GM12878 (cell line): ENCODE data around the gene FRMD5. TPM values are rescaled to one million over a fixed set of nuclear protein-coding genes. Genes with fewer than 3 reads are reported as not detected.

Source experiments
- BRCA1 ChIP-seq: IDR thresholded peaks from 2 replicates; pipeline ENCODE4 v1.6.1; 2011; ENCODE audit warnings: low read depth, low read length, improper control_type of control experiment
- MTA2 ChIP-seq: fragments of 450-650 bp; IDR thresholded peaks from 2 replicates; pipeline ENCODE4 v1.6.1; 2016; ENCODE audit warnings: low read depth, mild to moderate bottlenecking, moderate library complexity
- NBN ChIP-seq: fragments of 450-650 bp; IDR thresholded peaks from 2 replicates; pipeline ENCODE4 v1.6.1; 2016
- NFIC ChIP-seq: IDR thresholded peaks from 2 replicates; pipeline ENCODE4 v1.6.1; 2012; ENCODE audit warnings: low read depth, mild to moderate bottlenecking, inconsistent platforms, low read length, moderate library complexity
- NFYA ChIP-seq: IDR thresholded peaks from 2 replicates; pipeline ENCODE4 v1.6.1; 2011; ENCODE audit warnings: low read depth, mild to moderate bottlenecking, low read length, improper control_type of control experiment, borderline replicate concordance
- NRF1 ChIP-seq: conservative IDR thresholded peaks from 2 replicates; pipeline ENCODE4 v1.6.1; 2011; ENCODE audit warnings: mild to moderate bottlenecking, low read depth, low read length, improper control_type of control experiment
- RAD21 ChIP-seq: IDR thresholded peaks from 2 replicates; pipeline ENCODE4 v1.6.1; 2011; ENCODE audit warnings: mild to moderate bottlenecking, low read depth, low read length, moderate library complexity; ENCODE audit not compliant: insufficient read depth
- SPI1 ChIP-seq: IDR thresholded peaks from 2 replicates; pipeline ENCODE4 v1.6.1; 2011; ENCODE audit warnings: low read depth, mild to moderate bottlenecking, low read length, moderate library complexity, borderline replicate concordance; ENCODE audit not compliant: insufficient read depth
- SUZ12 ChIP-seq: fragments of 200-600 bp; sonication (generic); IDR thresholded peaks from one replicate; pipeline ENCODE4 v1.6.1; 2018; ENCODE audit warnings: antibody characterized with exemption, mild to moderate bottlenecking; ENCODE audit not compliant: unreplicated experiment
- TCF3 ChIP-seq: IDR thresholded peaks from 2 replicates; pipeline ENCODE4 v1.6.1; 2012; ENCODE audit warnings: low read depth, mild to moderate bottlenecking, low read length, borderline replicate concordance; ENCODE audit not compliant: insufficient read depth
- polyA plus RNA-seq, 11 experiments: library from polyadenylated mRNA; depleted of rRNA in 4 of 11; unstranded in 6 of 11; stranded (reverse) in 5 of 11; fragments of >200 nt; fragmentation: Nextera tagmentation in 4 of 11; fragmentation: Illumina TruSeq in 1 of 11; extraction: Ambion mirVana in 4 of 11; extraction: Trizol in 1 of 11; gene quantifications; 1 replicate in 1 of 11; 2 replicates in 10 of 11; pipeline versions ENCODE4 v1.2.1 to v1.2.3, GENCODE V29; 2011 to 2016; ENCODE audit warnings: inconsistent platforms in 2 of 11, missing spikeins in 2 of 11, low read depth in 1 of 11
- total RNA-seq, 4 experiments: library from RNA; depleted of rRNA in 3 of 4; stranded (reverse); fragments of >200 nt in 3 of 4; fragmentation: Illumina TruSeq in 1 of 4; extraction: Trizol in 1 of 4; gene quantifications; 2 replicates each; pipeline versions ENCODE4 v1.2.1 to v1.2.3, GENCODE V29; 2013 to 2021
- TF ChIP-seq, protein P1 (sequence below): fragments of 450-650 bp; IDR thresholded peaks from 2 replicates; pipeline ENCODE4 v1.6.1; 2017; ENCODE audit warnings: mild to moderate bottlenecking, moderate library complexity
- TF ChIP-seq, protein P2 (sequence below): fragments of 450-650 bp; IDR thresholded peaks from 2 replicates; pipeline ENCODE4 v1.6.1; 2016; ENCODE audit warnings: mild to moderate bottlenecking, moderate library complexity, borderline replicate concordance
- TF ChIP-seq, protein P3 (sequence below): fragments of 450-650 bp; IDR thresholded peaks from 2 replicates; pipeline ENCODE4 v1.6.1; 2017; ENCODE audit warnings: mild to moderate bottlenecking
- TF ChIP-seq, protein P4 (sequence below): fragments of 450-650 bp; IDR thresholded peaks from 2 replicates; pipeline ENCODE4 v1.6.1; 2018; ENCODE audit warnings: borderline replicate concordance, mild to moderate bottlenecking; ENCODE audit not compliant: partially characterized antibody
- TF ChIP-seq, protein P5 (sequence below): IDR thresholded peaks from 2 replicates; pipeline ENCODE4 v1.6.1; 2012; ENCODE audit warnings: low read depth, low read length, improper control_type of control experiment

FRMD5 gene
- total and polyA plus RNA-seq, 10 of the 15 experiments (the other 5 are each of a cell fraction or from before 2014, with no cell fraction given): 0.26 to 6.4 (median 0.68) TPM; not detected in 1

DNA sequence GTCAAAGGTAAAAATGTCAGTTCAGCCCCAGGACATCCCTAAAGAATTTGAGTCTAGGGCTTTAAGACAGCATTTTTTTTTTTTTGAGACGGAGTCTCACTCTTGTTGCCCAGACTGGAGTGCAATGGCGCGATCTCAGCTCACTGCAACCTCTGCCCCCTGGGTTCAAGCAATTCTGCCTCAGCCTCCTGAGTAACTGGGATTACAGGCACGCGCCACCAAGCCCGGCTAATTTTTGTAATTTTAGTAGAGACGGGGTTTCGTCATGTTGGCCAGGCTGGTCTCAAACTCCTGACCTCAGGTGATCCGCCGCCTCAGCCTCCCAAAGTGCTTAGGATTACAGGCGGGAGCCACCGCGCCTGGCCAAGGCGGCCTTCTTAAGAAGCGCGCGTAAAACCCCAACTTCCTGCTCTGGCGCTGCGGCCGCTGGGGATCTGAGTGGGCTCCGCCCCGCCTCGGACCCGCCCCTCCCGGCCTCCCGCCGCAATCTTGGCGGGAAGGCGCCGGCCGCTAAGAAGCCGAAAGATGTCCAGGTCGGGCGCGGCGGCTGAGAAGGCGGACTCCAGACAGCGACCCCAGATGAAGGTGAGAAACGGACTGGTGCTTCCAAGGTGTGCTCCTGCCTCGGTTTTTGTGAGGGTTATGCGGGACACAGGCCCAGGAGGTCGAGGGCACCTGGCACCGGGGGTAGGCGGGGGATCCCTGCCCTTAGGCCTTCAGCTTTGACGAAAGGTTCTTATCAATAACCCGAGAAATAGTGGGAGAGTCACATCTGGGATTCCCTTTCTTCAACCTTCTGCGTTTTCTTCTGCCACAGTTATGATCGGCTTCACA lies 368.3 kb downstream of the FRMD5 start, which contains the start of gene WDR76 (continued):
- TF ChIP-seq TCF3 (no peak), MTA2 (peak; percentile 19; the same call in 1 of the 2 replicates), SPI1 (no peak), NFIC (no peak; the same call in 1 of the 2 replicates), RAD21 (no peak), BRCA1 (no peak), NFYA (no peak), SUZ12 (no peak), NRF1 (no peak), NBN (peak; percentile 74)
- TF ChIP-seq, protein P1, sequence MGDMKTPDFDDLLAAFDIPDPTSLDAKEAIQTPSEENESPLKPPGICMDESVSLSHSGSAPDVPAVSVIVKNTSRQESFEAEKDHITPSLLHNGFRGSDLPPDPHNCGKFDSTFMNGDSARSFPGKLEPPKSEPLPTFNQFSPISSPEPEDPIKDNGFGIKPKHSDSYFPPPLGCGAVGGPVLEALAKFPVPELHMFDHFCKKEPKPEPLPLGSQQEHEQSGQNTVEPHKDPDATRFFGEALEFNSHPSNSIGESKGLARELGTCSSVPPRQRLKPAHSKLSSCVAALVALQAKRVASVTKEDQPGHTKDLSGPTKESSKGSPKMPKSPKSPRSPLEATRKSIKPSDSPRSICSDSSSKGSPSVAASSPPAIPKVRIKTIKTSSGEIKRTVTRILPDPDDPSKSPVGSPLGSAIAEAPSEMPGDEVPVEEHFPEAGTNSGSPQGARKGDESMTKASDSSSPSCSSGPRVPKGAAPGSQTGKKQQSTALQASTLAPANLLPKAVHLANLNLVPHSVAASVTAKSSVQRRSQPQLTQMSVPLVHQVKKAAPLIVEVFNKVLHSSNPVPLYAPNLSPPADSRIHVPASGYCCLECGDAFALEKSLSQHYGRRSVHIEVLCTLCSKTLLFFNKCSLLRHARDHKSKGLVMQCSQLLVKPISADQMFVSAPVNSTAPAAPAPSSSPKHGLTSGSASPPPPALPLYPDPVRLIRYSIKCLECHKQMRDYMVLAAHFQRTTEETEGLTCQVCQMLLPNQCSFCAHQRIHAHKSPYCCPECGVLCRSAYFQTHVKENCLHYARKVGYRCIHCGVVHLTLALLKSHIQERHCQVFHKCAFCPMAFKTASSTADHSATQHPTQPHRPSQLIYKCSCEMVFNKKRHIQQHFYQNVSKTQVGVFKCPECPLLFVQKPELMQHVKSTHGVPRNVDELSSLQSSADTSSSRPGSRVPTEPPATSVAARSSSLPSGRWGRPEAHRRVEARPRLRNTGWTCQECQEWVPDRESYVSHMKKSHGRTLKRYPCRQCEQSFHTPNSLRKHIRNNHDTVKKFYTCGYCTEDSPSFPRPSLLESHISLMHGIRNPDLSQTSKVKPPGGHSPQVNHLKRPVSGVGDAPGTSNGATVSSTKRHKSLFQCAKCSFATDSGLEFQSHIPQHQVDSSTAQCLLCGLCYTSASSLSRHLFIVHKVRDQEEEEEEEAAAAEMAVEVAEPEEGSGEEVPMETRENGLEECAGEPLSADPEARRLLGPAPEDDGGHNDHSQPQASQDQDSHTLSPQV: no peak
- TF ChIP-seq, protein P2, sequence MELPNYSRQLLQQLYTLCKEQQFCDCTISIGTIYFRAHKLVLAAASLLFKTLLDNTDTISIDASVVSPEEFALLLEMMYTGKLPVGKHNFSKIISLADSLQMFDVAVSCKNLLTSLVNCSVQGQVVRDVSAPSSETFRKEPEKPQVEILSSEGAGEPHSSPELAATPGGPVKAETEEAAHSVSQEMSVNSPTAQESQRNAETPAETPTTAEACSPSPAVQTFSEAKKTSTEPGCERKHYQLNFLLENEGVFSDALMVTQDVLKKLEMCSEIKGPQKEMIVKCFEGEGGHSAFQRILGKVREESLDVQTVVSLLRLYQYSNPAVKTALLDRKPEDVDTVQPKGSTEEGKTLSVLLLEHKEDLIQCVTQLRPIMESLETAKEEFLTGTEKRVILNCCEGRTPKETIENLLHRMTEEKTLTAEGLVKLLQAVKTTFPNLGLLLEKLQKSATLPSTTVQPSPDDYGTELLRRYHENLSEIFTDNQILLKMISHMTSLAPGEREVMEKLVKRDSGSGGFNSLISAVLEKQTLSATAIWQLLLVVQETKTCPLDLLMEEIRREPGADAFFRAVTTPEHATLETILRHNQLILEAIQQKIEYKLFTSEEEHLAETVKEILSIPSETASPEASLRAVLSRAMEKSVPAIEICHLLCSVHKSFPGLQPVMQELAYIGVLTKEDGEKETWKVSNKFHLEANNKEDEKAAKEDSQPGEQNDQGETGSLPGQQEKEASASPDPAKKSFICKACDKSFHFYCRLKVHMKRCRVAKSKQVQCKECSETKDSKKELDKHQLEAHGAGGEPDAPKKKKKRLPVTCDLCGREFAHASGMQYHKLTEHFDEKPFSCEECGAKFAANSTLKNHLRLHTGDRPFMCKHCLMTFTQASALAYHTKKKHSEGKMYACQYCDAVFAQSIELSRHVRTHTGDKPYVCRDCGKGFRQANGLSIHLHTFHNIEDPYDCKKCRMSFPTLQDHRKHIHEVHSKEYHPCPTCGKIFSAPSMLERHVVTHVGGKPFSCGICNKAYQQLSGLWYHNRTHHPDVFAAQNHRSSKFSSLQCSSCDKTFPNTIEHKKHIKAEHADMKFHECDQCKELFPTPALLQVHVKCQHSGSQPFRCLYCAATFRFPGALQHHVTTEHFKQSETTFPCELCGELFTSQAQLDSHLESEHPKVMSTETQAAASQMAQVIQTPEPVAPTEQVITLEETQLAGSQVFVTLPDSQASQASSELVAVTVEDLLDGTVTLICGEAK: 0 out of 2 replicates have a peak, but pooled peaks have one; percentile 19
- TF ChIP-seq, protein P3, sequence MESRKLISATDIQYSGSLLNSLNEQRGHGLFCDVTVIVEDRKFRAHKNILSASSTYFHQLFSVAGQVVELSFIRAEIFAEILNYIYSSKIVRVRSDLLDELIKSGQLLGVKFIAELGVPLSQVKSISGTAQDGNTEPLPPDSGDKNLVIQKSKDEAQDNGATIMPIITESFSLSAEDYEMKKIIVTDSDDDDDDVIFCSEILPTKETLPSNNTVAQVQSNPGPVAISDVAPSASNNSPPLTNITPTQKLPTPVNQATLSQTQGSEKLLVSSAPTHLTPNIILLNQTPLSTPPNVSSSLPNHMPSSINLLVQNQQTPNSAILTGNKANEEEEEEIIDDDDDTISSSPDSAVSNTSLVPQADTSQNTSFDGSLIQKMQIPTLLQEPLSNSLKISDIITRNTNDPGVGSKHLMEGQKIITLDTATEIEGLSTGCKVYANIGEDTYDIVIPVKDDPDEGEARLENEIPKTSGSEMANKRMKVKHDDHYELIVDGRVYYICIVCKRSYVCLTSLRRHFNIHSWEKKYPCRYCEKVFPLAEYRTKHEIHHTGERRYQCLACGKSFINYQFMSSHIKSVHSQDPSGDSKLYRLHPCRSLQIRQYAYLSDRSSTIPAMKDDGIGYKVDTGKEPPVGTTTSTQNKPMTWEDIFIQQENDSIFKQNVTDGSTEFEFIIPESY: no peak
- TF ChIP-seq, protein P4, sequence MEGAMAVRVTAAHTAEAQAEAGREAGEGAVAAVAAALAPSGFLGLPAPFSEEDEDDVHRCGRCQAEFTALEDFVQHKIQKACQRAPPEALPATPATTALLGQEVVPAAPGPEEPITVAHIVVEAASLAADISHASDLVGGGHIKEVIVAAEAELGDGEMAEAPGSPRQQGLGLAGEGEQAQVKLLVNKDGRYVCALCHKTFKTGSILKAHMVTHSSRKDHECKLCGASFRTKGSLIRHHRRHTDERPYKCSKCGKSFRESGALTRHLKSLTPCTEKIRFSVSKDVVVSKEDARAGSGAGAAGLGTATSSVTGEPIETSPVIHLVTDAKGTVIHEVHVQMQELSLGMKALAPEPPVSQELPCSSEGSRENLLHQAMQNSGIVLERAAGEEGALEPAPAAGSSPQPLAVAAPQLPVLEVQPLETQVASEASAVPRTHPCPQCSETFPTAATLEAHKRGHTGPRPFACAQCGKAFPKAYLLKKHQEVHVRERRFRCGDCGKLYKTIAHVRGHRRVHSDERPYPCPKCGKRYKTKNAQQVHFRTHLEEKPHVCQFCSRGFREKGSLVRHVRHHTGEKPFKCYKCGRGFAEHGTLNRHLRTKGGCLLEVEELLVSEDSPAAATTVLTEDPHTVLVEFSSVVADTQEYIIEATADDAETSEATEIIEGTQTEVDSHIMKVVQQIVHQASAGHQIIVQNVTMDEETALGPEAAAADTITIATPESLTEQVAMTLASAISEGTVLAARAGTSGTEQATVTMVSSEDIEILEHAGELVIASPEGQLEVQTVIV: no peak
- TF ChIP-seq, protein P5, sequence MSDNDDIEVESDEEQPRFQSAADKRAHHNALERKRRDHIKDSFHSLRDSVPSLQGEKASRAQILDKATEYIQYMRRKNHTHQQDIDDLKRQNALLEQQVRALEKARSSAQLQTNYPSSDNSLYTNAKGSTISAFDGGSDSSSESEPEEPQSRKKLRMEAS: no peak
